DOHH2 (cell line): ENCODE results near the gene SUSD4.
"Not testable (repeated sequence)": the region's sequence is repeated elsewhere in the genome, so short reads cannot be mapped to it uniquely, and the experiment has no call there.

ENCODE experiments used
- H3F3A ChIP-seq: fragments of 200-600 bp; sonication (generic), shearing (Covaris generic); 2 replicates; pipeline ENCODE4 v1.6.0; 2016; ENCODE audit warnings: antibody characterized with exemption, mild to moderate bottlenecking; ENCODE audit not compliant: control insufficient read depth, insufficient read depth
- H3K27ac ChIP-seq: fragments of 200-600 bp; sonication (generic); 2 replicates; pipeline ENCODE4 v1.5.1; 2014; ENCODE audit warnings: low read depth, mild to moderate bottlenecking, low read length, moderate library complexity
- H3K27me3 ChIP-seq: fragments of 200-600 bp; sonication (generic); 2 replicates; pipeline ENCODE4 v1.6.1; 2014; ENCODE audit warnings: mild to moderate bottlenecking, low read length, mixed read lengths; ENCODE audit not compliant: control insufficient read depth
- H3K36me3 ChIP-seq: fragments of 200-600 bp; sonication (generic); 2 replicates; pipeline ENCODE4 v1.6.1; 2014; ENCODE audit warnings: mild to moderate bottlenecking, low read length, moderate library complexity, mixed read lengths; ENCODE audit not compliant: control insufficient read depth
- H3K4me1 ChIP-seq: fragments of 200-600 bp; sonication (generic); 2 replicates; pipeline ENCODE4 v1.6.1; 2014; ENCODE audit warnings: mild to moderate bottlenecking, low read length, mixed read lengths; ENCODE audit not compliant: control insufficient read depth
- H3K4me2 ChIP-seq: fragments of 200-600 bp; sonication (generic); 2 replicates; pipeline ENCODE4 v1.6.0; 2014; ENCODE audit warnings: mild to moderate bottlenecking, low read length, moderate library complexity
- H3K4me3 ChIP-seq: fragments of 200-600 bp; sonication (generic); 2 replicates; pipeline ENCODE4 v1.5.1; 2014; ENCODE audit warnings: mild to moderate bottlenecking, low read length, mixed read lengths
- H3K79me2 ChIP-seq: fragments of 200-600 bp; sonication (generic); 2 replicates; pipeline ENCODE4 v1.6.1; 2014; ENCODE audit warnings: mild to moderate bottlenecking, low read length, mixed read lengths; ENCODE audit not compliant: control insufficient read depth
- H3K9me2 ChIP-seq: fragments of 200-600 bp; sonication (generic); replicated peaks from 2 replicates; pipeline ENCODE4 v1.6.1; 2014; ENCODE audit warnings: mild to moderate bottlenecking, low read length, mixed read lengths; ENCODE audit not compliant: control insufficient read depth
- H3K9me3 ChIP-seq: fragments of 200-600 bp; sonication (generic); 2 replicates; pipeline ENCODE4 v1.6.1; 2014; ENCODE audit warnings: antibody characterized with exemption, low read length, mixed read lengths; ENCODE audit not compliant: control insufficient read depth, insufficient read depth
- H4K20me1 ChIP-seq: fragments of 200-600 bp; sonication (generic); 2 replicates; pipeline ENCODE4 v1.6.0; 2014; ENCODE audit warnings: low read depth, mild to moderate bottlenecking, antibody characterized with exemption, low read length, moderate library complexity; ENCODE audit not compliant: control insufficient read depth, insufficient read depth
- CTCF ChIP-seq: fragments of 200-600 bp; sonication (generic); IDR thresholded peaks from one replicate; pipeline ENCODE4 v1.5.1; 2014; ENCODE audit warnings: antibody characterized with exemption, mild to moderate bottlenecking, low read depth, low read length; ENCODE audit not compliant: poor library complexity, severe bottlenecking
- EZH2phosphoT487 ChIP-seq: fragments of 200-600 bp; sonication (generic); IDR thresholded peaks from 2 replicates; pipeline ENCODE4 v1.6.1; 2017; ENCODE audit warnings: borderline replicate concordance, mild to moderate bottlenecking, antibody characterized with exemption, low read length, moderate library complexity, mixed read lengths

Gene SUSD4

GRCh38 chr1:223289621-223290020, 74.4 kb downstream of the SUSD4 start:
- no peaks in the 10 kb centered on the region for H3K27me3 ChIP-seq
- H3F3A ChIP-seq, result no peaks in the 10 kb centered on the region
- no peak overlapping the region for H3K4me3 ChIP-seq
- no peaks in the 10 kb centered on the region for H3K9me3 ChIP-seq
- no peak overlapping the region for H3K27ac ChIP-seq
- TF ChIP-seq CTCF (no peak), EZH2phosphoT487 (no peak)
- no peaks in the 10 kb centered on the region for H3K36me3 ChIP-seq
- no peaks in the 10 kb centered on the region for H4K20me1 ChIP-seq
- no peaks in the 10 kb centered on the region for H3K9me2 ChIP-seq
- H3K4me2 ChIP-seq, result no peak overlapping the region
- no peaks in the 10 kb centered on the region for H3K4me1 ChIP-seq
- no peaks in the 10 kb centered on the region for H3K79me2 ChIP-seq

GRCh38 chr1:223288826-223289225, 75.2 kb downstream of the SUSD4 start:
- H3F3A ChIP-seq, result no peaks in the 10 kb centered on the region
- no peaks in the 10 kb centered on the region for H3K4me1 ChIP-seq
- TF ChIP-seq EZH2phosphoT487, result no peak
- no peak for TF ChIP-seq CTCF
- no peak overlapping the region for H3K4me2 ChIP-seq
- no peak overlapping the region for H3K27ac ChIP-seq
- H3K9me3 ChIP-seq, result no peaks in the 10 kb centered on the region
- no peak overlapping the region for H3K4me3 ChIP-seq
- no peaks in the 10 kb centered on the region for H3K79me2 ChIP-seq
- H3K9me2 ChIP-seq, result no peaks in the 10 kb centered on the region
- no peaks in the 10 kb centered on the region for H4K20me1 ChIP-seq
- H3K36me3 ChIP-seq, result no peaks in the 10 kb centered on the region
- no peaks in the 10 kb centered on the region for H3K27me3 ChIP-seq

- no peaks in the 10 kb centered on the region for H3K27me3 ChIP-seq
- no peaks in the 10 kb centered on the region for H3K36me3 ChIP-seq
- H3K79me2 ChIP-seq, result no peaks in the 10 kb centered on the region
- H3K9me2 ChIP-seq, result no peaks in the 10 kb centered on the region
- no peaks in the 10 kb centered on the region for H3K4me1 ChIP-seq
- no peak overlapping the region for H3K27ac ChIP-seq
- TF ChIP-seq CTCF, result no peak
- no peak for TF ChIP-seq EZH2phosphoT487
- no peaks in the 10 kb centered on the region for H4K20me1 ChIP-seq
- H3K4me2 ChIP-seq, result no peak overlapping the region
- no peaks in the 10 kb centered on the region for H3F3A ChIP-seq
- H3K4me3 ChIP-seq, result no peak overlapping the region
- no peaks in the 10 kb centered on the region for H3K9me3 ChIP-seq
Observed at GRCh38 chr1:223285452-223285851, 78.5 kb downstream of the SUSD4 start.

GRCh38 chr1:223283697-223284096, 80.3 kb downstream of the SUSD4 start:
- H3K4me3 ChIP-seq, H3K4me1 ChIP-seq, H3F3A ChIP-seq, H3K4me2 ChIP-seq, H3K79me2 ChIP-seq, H3K27me3 ChIP-seq, H3K9me3 ChIP-seq, H3K9me2 ChIP-seq, H3K27ac ChIP-seq, H3K36me3 ChIP-seq, H4K20me1 ChIP-seq: not testable (repeated sequence)

GRCh38 chr1:223278311-223278710, 85.7 kb downstream of the SUSD4 start:
- not testable (repeated sequence) for H3K9me3 ChIP-seq, H3K4me2 ChIP-seq, H4K20me1 ChIP-seq, H3K27me3 ChIP-seq, H3K4me3 ChIP-seq, H3K36me3 ChIP-seq, H3K4me1 ChIP-seq, H3K79me2 ChIP-seq, H3K9me2 ChIP-seq, H3F3A ChIP-seq, H3K27ac ChIP-seq
